ENCODE results near the gene PKM. TPM values are rescaled to one million over a fixed set of nuclear protein-coding genes. Genes with fewer than 3 reads are reported as not detected.

PKM gene
- total and polyA plus RNA-seq, 2 donors (not counting 3 experiments of a cell fraction or from before 2014, with no cell fraction given) = 689 to 968 TPM

GRCh38 chr15:72173401-72173800, 57.6 kb downstream of the PKM start:
- H3K27ac ChIP-seq (ENCODE audit: insufficient read depth, low read depth, low read length) = no peak overlapping the region
- no peak for DNase-seq (ENCODE audit: low read depth, low spot score)
- ChIA-PET CTCF (interaction anchor here (1.1 to 2.5 kb wide), 2 partner anchors 11 to 17 kb away, joined by 3 to 8 read pairs; no protein-coding TSS in a partner anchor), POLR2A (no interaction called here)
- intact Hi-C loops (cut with micrococcal nuclease) = no loop called here
- no peak for TF ChIP-seq JUN (IDR thresholded peaks at IDR 0.05; ENCODE audit: borderline replicate concordance, insufficient read depth, insufficient read length, low read depth)
- no peak for TF ChIP-seq FOS (IDR thresholded peaks at IDR 0.05; ENCODE audit: borderline replicate concordance, insufficient read depth, low read length)
- TF ChIP-seq POLR2AphosphoS5 (IDR thresholded peaks at IDR 0.05; ENCODE audit: insufficient read depth, low read depth, low read length) = no peak
- TF ChIP-seq GATA2 (IDR thresholded peaks at IDR 0.05; ENCODE audit: insufficient read depth, insufficient read length, low read depth, low read length) = no peak
- no peak for TF ChIP-seq MYC (IDR thresholded peaks at IDR 0.05; ENCODE audit: low read depth, low read length)
- TF ChIP-seq POLR2A (IDR thresholded peaks at IDR 0.05; ENCODE audit: low read depth, low read length) = no peak
- no peak for TF ChIP-seq MAX (IDR thresholded peaks at IDR 0.05; ENCODE audit: insufficient read depth, insufficient read length)
- no peak for TF ChIP-seq EZH2 (IDR thresholded peaks at IDR 0.05; ENCODE audit: borderline replicate concordance, low read depth, low read length, severe bottlenecking)
- no peak overlapping the region for H3K4me3 ChIP-seq (replicated peaks in 1 of 3; ENCODE audit: insufficient read depth in 1 of 3, low read depth in 1 of 3, low read length in 3 of 3)
- no peaks in the 10 kb centered on the region for H3K4me1 ChIP-seq (ENCODE audit: control insufficient read depth, extremely low read depth, insufficient read depth, low read length)
- BruUV-seq (replicated peaks) = no TSS peak
- no peak overlapping the region for H3K4me2 ChIP-seq (ENCODE audit: insufficient read depth, low read length)
- dilution Hi-C loops (cut with MboI; ENCODE audit: extremely low pct_ligation_motif_present, low sequenced_read_pairs) = no loop called here
- H3K9me3 ChIP-seq (replicated peaks; ENCODE audit: control insufficient read depth, insufficient read depth, low read length) = no peaks in the 10 kb centered on the region
- no peaks in the 10 kb centered on the region for H4K20me1 ChIP-seq (replicated peaks; ENCODE audit: control insufficient read depth, extremely low read depth, insufficient read depth, low read length)
- H3K36me3 ChIP-seq (ENCODE audit: control insufficient read depth in 2 of 2, extremely low read depth in 1 of 2, insufficient read depth in 2 of 2, low read length in 2 of 2) = no peaks in the 10 kb centered on the region
- H2AFZ ChIP-seq (ENCODE audit: low read depth, low read length) = no peak overlapping the region
- FAIRE-seq = no peak
- no peaks in the 10 kb centered on the region for H3K79me2 ChIP-seq (ENCODE audit: control insufficient read depth, insufficient read depth, low read length)
- no peaks in the 10 kb centered on the region for H3K9me1 ChIP-seq (replicated peaks; ENCODE audit: control insufficient read depth, extremely low read depth, insufficient read depth, low read length)
- H3K27me3 ChIP-seq (ENCODE audit: control insufficient read depth in 2 of 2, insufficient read depth in 2 of 2, low read length in 2 of 2) = peaks cover 0 to 5% of the 10 kb centered on the region in 2 experiments
- H3K9ac ChIP-seq (replicated peaks; ENCODE audit: extremely low read depth, insufficient read depth, low read length) = no peak overlapping the region

GRCh38 chr15:72172796-72173195, 58.2 kb downstream of the PKM start:
- no peaks in the 10 kb centered on the region for H3K9me1 ChIP-seq (replicated peaks; ENCODE audit: control insufficient read depth, extremely low read depth, insufficient read depth, low read length)
- H3K9me3 ChIP-seq (replicated peaks; ENCODE audit: control insufficient read depth, insufficient read depth, low read length) = no peaks in the 10 kb centered on the region
- H3K4me2 ChIP-seq (ENCODE audit: insufficient read depth, low read length) = no peak overlapping the region
- TF ChIP-seq FOS (IDR thresholded peaks at IDR 0.05; ENCODE audit: borderline replicate concordance, insufficient read depth, low read length) (no peak), EZH2 (IDR thresholded peaks at IDR 0.05; ENCODE audit: borderline replicate concordance, low read depth, low read length, severe bottlenecking) (no peak), CTCF (IDR thresholded peaks at IDR 0.05; ENCODE audit: extremely low read depth in 1 of 2, insufficient read depth in 1 of 2, low read depth in 1 of 2, low read length in 2 of 2) (no peak), POLR2A (IDR thresholded peaks at IDR 0.05; ENCODE audit: low read depth, low read length) (no peak), MAX (IDR thresholded peaks at IDR 0.05; ENCODE audit: insufficient read depth, insufficient read length) (no peak), JUN (IDR thresholded peaks at IDR 0.05; ENCODE audit: borderline replicate concordance, insufficient read depth, insufficient read length, low read depth) (no peak), GATA2 (IDR thresholded peaks at IDR 0.05; ENCODE audit: insufficient read depth, insufficient read length, low read depth, low read length) (no peak), MYC (IDR thresholded peaks at IDR 0.05; ENCODE audit: low read depth, low read length) (no peak), POLR2AphosphoS5 (IDR thresholded peaks at IDR 0.05; ENCODE audit: insufficient read depth, low read depth, low read length) (no peak)
- H2AFZ ChIP-seq (ENCODE audit: low read depth, low read length) = no peak overlapping the region
- no peak for FAIRE-seq
- H3K79me2 ChIP-seq (ENCODE audit: control insufficient read depth, insufficient read depth, low read length) = no peaks in the 10 kb centered on the region
- peaks cover 0 to 6% of the 10 kb centered on the region in 2 experiments for H3K27me3 ChIP-seq (ENCODE audit: control insufficient read depth in 2 of 2, insufficient read depth in 2 of 2, low read length in 2 of 2)
- no peaks in the 10 kb centered on the region for H3K36me3 ChIP-seq (ENCODE audit: control insufficient read depth in 2 of 2, extremely low read depth in 1 of 2, insufficient read depth in 2 of 2, low read length in 2 of 2)
- intact Hi-C loops (cut with micrococcal nuclease) (no loop called here), dilution Hi-C loops (cut with MboI; ENCODE audit: extremely low pct_ligation_motif_present, low sequenced_read_pairs) (no loop called here)
- H3K4me1 ChIP-seq (ENCODE audit: control insufficient read depth, extremely low read depth, insufficient read depth, low read length) = no peaks in the 10 kb centered on the region
- H4K20me1 ChIP-seq (replicated peaks; ENCODE audit: control insufficient read depth, extremely low read depth, insufficient read depth, low read length) = no peaks in the 10 kb centered on the region
- no peak overlapping the region for H3K4me3 ChIP-seq (replicated peaks in 1 of 3; ENCODE audit: insufficient read depth in 1 of 3, low read depth in 1 of 3, low read length in 3 of 3)
- DNase-seq (ENCODE audit: low read depth, low spot score) = no peak
- POLR2A ChIA-PET = interaction anchor here (0.6 kb wide), 1 partner anchor 972 kb away, joined by 3 read pairs; no protein-coding TSS in a partner anchor
- no peak overlapping the region for H3K27ac ChIP-seq (ENCODE audit: insufficient read depth, low read depth, low read length)
- no peak overlapping the region for H3K9ac ChIP-seq (replicated peaks; ENCODE audit: extremely low read depth, insufficient read depth, low read length)
- CTCF ChIA-PET = interaction anchor here (0.6 to 2.5 kb wide), 3 partner anchors 10 to 326 kb away, joined by 3 to 8 read pairs (median 3); no protein-coding TSS in a partner anchor
- BruUV-seq (replicated peaks) = no TSS peak
